ENCODE measurements around the gene PRMT5.

DNA sequence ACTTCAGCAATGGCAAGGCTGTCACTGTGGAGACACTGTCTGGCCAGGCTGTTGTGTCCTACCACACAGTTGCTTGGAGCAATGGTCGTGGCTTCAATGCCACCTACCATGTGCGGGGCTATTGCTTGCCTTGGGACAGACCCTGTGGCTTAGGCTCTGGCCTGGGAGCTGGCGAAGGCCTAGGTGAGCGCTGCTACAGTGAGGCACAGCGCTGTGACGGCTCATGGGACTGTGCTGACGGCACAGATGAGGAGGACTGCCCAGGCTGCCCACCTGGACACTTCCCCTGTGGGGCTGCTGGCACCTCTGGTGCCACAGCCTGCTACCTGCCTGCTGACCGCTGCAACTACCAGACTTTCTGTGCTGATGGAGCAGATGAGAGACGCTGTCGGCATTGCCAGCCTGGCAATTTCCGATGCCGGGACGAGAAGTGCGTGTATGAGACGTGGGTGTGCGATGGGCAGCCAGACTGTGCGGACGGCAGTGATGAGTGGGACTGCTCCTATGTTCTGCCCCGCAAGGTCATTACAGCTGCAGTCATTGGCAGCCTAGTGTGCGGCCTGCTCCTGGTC is 53.3 kb downstream of the PRMT5 start:
- TF ChIP-seq, protein P1, sequence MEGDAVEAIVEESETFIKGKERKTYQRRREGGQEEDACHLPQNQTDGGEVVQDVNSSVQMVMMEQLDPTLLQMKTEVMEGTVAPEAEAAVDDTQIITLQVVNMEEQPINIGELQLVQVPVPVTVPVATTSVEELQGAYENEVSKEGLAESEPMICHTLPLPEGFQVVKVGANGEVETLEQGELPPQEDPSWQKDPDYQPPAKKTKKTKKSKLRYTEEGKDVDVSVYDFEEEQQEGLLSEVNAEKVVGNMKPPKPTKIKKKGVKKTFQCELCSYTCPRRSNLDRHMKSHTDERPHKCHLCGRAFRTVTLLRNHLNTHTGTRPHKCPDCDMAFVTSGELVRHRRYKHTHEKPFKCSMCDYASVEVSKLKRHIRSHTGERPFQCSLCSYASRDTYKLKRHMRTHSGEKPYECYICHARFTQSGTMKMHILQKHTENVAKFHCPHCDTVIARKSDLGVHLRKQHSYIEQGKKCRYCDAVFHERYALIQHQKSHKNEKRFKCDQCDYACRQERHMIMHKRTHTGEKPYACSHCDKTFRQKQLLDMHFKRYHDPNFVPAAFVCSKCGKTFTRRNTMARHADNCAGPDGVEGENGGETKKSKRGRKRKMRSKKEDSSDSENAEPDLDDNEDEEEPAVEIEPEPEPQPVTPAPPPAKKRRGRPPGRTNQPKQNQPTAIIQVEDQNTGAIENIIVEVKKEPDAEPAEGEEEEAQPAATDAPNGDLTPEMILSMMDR (IDR thresholded peaks at IDR 0.05; ENCODE audit: low read depth, low read length), result no peak
- no peak for TF ChIP-seq MYC (IDR thresholded peaks at IDR 0.05; ENCODE audit: low read depth, low read length)

Data from NB4 (cell line).